ENCODE measurements around the gene TRPV3. TPM values are rescaled to one million over a fixed set of nuclear protein-coding genes. Genes with fewer than 3 reads are reported as not detected.

The TRPV3 gene
- polyA plus RNA-seq, 1 donor = 1.2 TPM

GRCh38 chr17:3546521-3546920 lies 11.1 kb downstream of the TRPV3 start:
- DNase-seq = no peak

- DNase-seq = no peak
Observed at GRCh38 chr17:3545151-3545550, 12.5 kb downstream of the TRPV3 start.

DNA sequence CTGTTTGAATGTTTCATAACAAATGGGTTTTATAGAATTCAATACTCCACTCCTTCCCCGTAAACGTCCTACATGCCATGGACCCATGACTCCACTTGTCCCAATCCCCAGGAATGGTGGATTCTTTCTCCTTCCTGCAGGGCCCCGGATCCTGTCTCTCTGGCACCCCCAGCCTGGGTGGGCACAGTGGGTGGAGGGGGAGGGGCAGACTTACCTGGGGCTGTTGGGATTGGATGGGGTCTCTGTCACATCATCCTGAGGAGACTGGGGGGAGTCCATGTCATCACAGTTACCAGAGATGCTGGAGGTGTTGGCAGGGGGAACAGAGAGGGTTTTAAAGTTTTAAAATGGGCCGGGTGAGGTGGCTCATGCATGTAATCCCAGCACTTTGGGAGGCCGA lies 13.2 kb downstream of the TRPV3 start:
- no peak for DNase-seq

- no peak for DNase-seq
Observed at GRCh38 chr17:3543453-3543852, 14.2 kb downstream of the TRPV3 start.

DNA sequence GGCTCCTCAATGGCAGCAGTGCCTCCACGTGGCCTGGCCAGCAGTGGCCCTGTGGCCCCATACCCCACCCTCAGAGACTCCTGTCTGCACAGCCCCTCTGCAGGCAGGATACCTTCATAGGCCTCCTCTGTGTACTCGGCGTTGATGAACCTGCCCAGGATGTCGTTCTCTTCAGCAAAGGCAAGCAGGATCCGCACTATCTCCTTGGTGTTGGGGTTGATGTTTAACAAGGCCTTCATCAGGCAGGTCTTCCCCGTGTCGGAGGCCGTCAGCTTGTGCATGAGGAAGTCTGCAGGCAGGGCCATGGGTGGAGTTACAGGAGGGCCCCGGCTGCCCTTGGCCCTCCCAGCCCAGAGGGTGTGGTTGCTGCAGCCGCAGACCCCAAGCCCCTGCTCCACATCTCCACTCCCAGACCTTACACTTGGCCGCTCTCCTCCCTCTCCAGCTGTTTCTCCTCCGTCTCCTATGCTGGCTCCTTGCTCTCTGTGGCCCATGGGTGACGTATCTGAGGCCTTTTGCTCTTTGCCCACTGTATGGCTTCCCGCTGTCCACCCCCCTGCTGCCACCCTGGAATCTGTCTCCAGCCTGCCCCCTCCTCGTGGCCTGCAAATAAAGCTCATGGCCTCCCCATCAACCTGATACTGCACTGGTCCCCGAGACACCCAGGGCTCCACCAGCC lies 15.1 kb downstream of the TRPV3 start:
- no peak for DNase-seq

GRCh38 chr17:3539881-3540540 lies 17.6 kb downstream of the TRPV3 start:
- no peak for DNase-seq

DNA sequence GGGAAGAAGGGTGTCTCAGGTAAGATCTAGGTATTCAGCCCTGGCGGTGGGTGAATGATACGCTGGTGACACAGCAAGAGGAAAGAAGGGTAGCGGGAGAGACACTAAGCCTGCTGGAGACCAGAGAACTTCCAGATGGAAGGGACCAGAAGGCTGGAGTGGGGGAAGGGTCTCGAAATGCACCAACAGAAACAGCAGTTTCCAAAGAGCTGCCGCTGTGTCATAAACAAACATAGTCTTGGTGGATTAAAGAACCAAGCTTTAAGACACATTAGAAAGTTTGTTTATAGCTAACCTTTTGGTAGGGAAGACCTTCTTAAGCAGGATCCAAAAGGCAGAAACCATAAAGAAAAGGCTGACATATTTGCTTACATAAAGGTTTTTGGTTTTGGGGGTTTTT lies 20.9 kb downstream of the TRPV3 start:
- DNase-seq = no peak

DNA sequence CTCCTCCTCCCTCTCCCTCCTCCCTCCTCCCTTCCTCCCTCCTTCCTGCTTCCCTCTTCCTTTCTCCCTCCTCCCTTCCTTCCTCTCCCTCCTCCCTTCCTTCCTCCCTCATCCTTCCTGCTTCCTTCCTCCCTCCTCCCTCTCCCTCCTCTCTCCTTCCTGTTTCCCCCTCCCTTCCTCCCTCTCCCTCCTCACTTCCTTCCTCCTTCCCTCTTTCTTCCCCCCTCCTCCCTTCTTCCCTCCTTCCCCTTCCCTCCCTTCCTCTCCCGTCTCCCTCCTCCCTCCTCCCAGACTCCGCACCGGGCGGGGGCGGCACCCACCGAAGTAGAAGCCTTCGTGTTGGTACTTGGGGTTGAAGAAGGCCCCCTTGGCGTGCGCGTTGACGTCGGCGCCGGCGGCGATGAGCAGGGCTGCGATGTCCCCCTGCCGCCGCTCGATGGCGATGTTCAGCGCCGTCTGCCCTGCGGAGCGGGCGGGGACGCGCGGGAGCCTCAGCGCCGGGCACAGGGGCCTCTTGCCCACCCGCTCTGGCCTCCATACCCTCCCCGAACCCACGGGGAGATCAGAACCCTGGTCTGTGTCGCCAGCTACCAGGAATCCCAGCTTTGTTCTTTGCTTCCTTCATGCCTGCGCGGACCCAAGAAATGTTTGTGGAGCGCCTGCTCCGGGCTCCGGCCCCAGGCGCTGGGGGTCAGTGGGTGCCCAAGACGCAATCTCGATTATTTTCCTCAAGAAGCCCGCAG lies 22.2 kb downstream of the TRPV3 start:
- DNase-seq = peak; percentile 86

DNA sequence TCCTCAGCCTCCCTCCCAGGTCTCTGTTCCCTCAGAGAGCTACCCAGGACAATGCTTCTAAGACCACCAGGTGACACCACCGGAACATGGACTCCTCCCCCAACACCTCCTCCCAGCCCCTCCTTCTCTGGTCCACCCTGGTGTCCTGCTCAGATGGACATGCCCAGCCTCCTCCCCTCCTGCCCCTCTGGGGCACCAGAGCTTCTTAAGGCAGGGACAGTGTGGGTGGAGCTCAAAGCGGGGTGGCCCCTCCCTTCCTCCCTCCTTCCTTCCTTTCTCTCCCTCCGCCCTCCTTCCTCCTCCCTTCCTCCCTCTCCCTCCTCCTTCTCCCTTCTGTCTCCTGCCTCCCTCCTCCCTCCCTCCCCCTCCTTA lies 22.7 kb downstream of the TRPV3 start:
- DNase-seq = no peak

GRCh38 chr17:3533752-3534151 lies 23.9 kb downstream of the TRPV3 start:
- DNase-seq = no peak

- no peak for DNase-seq
Observed at GRCh38 chr17:3532859-3533142, 24.8 kb downstream of the TRPV3 start.

- DNase-seq = no peak
Observed at GRCh38 chr17:3532106-3532858, 25.3 kb downstream of the TRPV3 start.

DNA sequence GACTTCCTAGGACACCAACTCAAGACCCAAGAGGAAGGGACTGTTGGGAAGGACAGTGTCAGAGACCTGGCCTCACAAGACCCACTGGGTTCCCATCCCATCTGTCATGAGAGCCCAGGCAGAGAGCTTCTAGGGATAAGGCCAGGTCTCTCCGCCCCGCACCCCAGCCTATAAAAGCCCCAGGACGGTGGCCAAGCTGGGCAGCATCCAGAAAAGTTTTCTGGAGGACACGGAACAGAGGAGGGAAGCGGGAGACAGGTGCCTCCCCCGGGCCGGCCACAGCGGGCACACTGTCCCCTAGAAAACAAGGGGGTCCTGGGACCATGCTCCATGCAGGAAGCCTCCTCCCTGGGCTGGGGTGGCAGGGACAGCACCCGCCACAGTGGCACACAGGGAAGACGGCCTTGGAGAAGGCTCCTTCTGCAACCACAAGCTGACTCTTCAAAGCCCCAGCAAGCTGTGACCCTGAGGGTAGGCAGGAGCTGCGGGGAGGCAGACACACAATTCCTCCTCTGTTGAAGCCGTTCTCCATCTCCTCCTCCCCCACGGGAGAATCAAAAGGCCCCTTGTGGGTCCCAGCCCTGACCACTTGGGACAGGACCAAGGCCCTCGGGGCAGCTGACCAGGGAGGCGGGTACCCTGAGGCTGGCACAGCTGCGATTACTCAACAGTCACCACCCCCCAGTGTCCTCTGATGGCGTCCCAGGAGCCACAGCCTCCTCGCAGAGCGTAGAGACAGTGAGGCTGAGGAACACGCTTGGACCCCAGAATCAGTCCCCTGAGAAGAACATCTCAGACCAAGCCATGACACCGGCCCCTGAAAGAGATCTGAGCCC lies 26.1 kb downstream of the TRPV3 start:
- DNase-seq = no peak

DNA sequence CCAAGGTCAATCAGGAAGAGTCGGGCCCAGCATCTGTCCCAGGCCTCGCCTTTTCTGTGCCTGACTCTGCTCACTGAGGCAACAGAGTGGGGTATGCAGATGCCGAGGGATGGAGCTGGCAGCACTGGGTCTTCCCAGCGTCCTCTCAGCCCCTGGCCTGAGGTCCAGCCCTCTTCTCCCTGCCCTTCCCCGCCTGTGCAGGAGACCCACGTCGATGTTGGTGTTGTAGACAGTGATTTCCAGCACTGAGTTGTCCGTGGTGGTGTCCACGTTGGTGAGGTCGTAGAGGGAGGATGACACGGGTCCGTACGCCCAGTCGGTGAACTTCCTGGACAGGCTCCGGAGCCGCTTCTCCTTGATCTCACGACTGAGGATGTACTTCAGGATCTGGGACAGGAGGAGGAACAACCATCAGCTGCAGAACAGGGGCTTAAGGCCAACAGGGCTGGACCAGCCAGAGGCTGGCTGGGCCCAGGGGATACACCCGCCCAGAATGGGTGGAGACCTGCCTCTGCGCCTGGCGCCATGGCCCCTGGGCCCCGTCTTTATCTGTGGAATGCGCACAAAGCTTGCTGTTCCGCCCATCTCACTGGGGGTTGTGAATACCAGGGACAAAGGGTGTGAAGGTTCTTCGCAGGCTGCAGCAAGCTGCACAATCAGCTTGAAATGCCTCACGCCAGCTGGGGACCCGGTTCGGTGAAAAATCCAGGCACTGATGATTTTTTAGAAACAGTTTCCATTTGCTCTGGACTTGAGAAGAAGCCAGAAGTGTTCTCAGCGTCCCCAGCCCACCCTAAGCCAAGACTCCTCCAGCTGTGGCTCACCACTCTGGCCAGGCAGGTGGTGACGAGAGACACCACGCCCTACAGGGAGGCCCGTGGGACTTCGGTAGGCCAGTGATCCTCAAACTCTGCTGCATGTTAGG lies 27.5 kb downstream of the TRPV3 start:
- DNase-seq = peak; percentile 53

GRCh38 chr17:3528880-3529511 lies 28.6 kb downstream of the TRPV3 start:
- DNase-seq = no peak

DNA sequence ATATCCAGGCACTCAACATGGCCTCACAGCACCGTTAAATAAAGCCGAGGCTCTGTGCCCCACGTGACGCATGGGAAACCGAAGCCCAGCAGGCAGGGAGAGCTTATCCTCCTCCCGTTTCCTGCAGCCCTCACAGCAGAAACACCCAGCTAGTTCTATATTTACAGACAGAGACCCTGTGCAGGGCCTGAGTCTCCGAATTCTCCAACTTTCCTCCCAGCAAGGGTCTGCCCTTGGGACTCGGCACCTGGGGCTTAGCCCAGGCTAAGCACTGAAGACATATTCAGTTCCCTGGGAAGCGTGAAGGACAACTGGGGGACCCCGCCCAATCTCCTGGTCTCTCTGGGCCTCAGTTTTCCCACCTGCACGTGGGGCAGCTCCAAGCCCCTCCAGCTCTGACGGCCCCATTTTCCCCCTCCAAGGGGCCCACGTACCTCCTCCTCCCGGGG lies 29.2 kb downstream of the TRPV3 start:
- no peak for DNase-seq

GRCh38 chr17:3527896-3528295 lies 29.7 kb downstream of the TRPV3 start:
- DNase-seq = no peak

DNA sequence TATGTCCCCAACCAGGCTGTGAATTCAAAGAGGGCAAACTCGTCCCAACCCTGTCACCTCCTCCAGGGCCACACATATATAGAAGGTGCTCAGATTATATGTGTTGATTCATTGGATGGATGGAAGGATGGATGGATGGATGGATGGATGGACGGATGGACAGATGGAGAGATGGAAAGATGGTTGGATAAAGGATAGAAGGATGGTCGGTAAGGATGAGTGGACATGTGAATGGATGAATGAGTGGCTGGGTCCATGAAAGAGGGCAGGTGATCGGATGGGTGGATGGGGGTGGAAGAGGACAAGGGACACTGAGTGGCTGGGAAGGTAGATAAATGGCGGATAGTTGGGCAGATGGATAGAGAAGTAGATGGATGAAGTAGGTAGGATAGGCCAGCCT lies 30.1 kb downstream of the TRPV3 start:
- DNase-seq = no peak

DNA sequence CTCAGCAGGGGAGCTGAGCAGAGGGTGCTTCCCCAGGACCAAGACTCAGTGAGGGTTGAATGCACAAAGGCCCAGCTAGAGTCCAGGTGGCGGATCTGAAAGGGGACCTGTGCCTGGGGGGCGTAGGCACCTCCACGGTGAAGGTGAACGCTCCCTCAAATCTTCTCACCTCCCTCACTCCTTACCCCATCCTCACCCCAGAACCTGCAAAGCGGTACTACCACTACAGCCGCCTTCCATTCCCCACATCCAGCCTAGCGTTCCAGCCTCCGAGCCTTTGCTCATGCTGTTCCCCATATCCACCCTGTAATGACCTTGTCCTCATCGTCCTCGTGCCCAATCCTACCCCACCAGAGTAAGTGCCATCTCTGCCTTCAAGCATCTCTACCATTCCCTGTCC lies 30.6 kb downstream of the TRPV3 start:
- DNase-seq = no peak

GRCh38 chr17:3526491-3526890 lies 31.1 kb downstream of the TRPV3 start:
- no peak for DNase-seq

DNA sequence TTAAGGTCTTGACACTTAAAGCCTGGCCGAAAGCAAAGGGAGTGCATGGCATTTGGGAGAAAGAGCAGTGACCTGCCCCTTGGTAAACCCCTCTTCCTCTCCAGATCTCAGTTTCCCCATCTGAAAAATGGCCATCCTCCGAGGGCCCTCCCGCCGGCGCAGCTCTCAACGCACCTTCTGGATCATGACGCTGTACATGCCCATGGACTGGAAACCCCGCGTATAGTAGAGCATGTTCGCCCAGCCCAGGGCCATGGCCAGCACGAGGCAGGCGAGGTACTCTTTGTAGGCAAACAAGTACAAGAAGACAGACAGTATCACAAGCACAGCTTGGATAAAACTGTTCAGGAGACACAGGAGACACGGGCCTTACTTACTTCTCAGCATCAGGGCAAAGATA lies 33.6 kb downstream of the TRPV3 start:
- DNase-seq = no peak

All from hindlimb muscle (tissue), 1 donor.